ENCODE data around the gene AADAT. TPM values are rescaled to one million over a fixed set of nuclear protein-coding genes. Genes with fewer than 3 reads are reported as not detected.

Gene AADAT
- total and polyA plus RNA-seq, 2 of the 4 experiments (the other 2 are of a cell fraction), result 4.7 to 6.9 TPM

GRCh38 chr4:170017252-170017651, 72.5 kb downstream of the AADAT start:
- Histone ChIP-seq H4K91ac (ENCODE audit: insufficient read depth, low read depth, low read length) (no peak overlapping the region), H4K8ac (ENCODE audit: low read depth in 2 of 2, low read length in 2 of 2) (no peak overlapping the region), H4K5ac (ENCODE audit: low read depth, low read length) (no peak overlapping the region), H2BK20ac (ENCODE audit: low read depth, low read length) (no peak overlapping the region), H2BK120ac (ENCODE audit: low read depth, low read length) (no peak overlapping the region), H3K79me1 (ENCODE audit: low read depth in 1 of 2, low read length in 2 of 2) (no peaks in the 10 kb centered on the region), H4K20me1 (ENCODE audit: insufficient read depth, low read length) (no peaks in the 10 kb centered on the region), H3K23ac (ENCODE audit: low read depth, low read length) (no peak overlapping the region), H3K36me3 (ENCODE audit: control insufficient read depth, insufficient read depth, low read length) (no peaks in the 10 kb centered on the region), H3K27ac (ENCODE audit: insufficient read depth, low read length) (no peak overlapping the region), H3K4me1 (ENCODE audit: control insufficient read depth, insufficient read depth, low read length) (no peaks in the 10 kb centered on the region), H3K14ac (replicated peaks; ENCODE audit: low read depth, low read length) (no peak overlapping the region), H3K56ac (ENCODE audit: extremely low read depth, insufficient read depth, low read length) (no peak overlapping the region), H3K9me3 (ENCODE audit: control insufficient read depth, insufficient read depth, low read length) (no peaks in the 10 kb centered on the region), H3K27me3 (ENCODE audit: control insufficient read depth, insufficient read depth, low read length) (peaks cover 5% of the 10 kb centered on the region), H3K4ac (ENCODE audit: low read depth, low read length) (no peak overlapping the region), H3K4me2 (ENCODE audit: low read depth, low read length) (no peak overlapping the region), H2AFZ (replicated peaks; ENCODE audit: low read length, poor library complexity) (no peak overlapping the region), H2BK15ac (ENCODE audit: low read depth, low read length) (no peak overlapping the region), H3K9ac (ENCODE audit: low read depth, low read length) (no peak overlapping the region), H2AK9ac (replicated peaks; ENCODE audit: low read depth, low read length, poor library complexity) (no peak overlapping the region), H2AK5ac (ENCODE audit: low read depth, low read length) (no peak overlapping the region), H3K9me1 (ENCODE audit: insufficient read depth, low read length) (no peaks in the 10 kb centered on the region), H3K18ac (ENCODE audit: low read depth, low read length) (no peak overlapping the region), H3K4me3 (ENCODE audit: insufficient read depth, low read depth, low read length) (no peak overlapping the region), H2BK5ac (ENCODE audit: low read depth, low read length, poor library complexity, severe bottlenecking) (no peak overlapping the region)
- in situ Hi-C loops (cut with MboI; ENCODE audit: low sequenced_read_pairs), result no loop called here
- TF ChIP-seq RCOR1 (IDR thresholded peaks at IDR 0.05; ENCODE audit: insufficient replicate concordance, low read length) (no peak), USF2 (IDR thresholded peaks at IDR 0.05; ENCODE audit: low read depth, low read length) (no peak), RFX5 (IDR thresholded peaks at IDR 0.05; ENCODE audit: low read depth, low read length) (no peak), CEBPB (IDR thresholded peaks at IDR 0.05; ENCODE audit: low read depth, low read length) (no peak), RAD21 (IDR thresholded peaks at IDR 0.05; ENCODE audit: low read length) (no peak), BHLHE40 (IDR thresholded peaks at IDR 0.05; ENCODE audit: low read depth, low read length) (no peak), MAZ (IDR thresholded peaks at IDR 0.05; ENCODE audit: borderline replicate concordance, low read depth, low read length) (no peak), POLR2A (IDR thresholded peaks at IDR 0.05; ENCODE audit: low read depth, low read length) (no peak), ELK1 (IDR thresholded peaks at IDR 0.05; ENCODE audit: borderline replicate concordance, low read depth, low read length) (no peak)
- ChIA-PET POLR2A (ENCODE audit: unreplicated experiment) (no interaction called here), CTCF (no interaction called here)
- ATAC-seq (ENCODE audit: low read depth), result no peak
- WGBS, 2 experiments (ENCODE audit: extremely low coverage in 2 of 2, insufficient read length in 1 of 2), result no CpG with 5 or more reads among the region's 3 CpGs
- dilution Hi-C loops (cut with HindIII; ENCODE audit: low sequenced_read_pairs, unreplicated experiment), result no loop called here
- no peak for DNase-seq
- intact Hi-C loops (cut with micrococcal nuclease), result no loop called here
- no TSS peak for BruUV-seq (replicated peaks)

Measured in IMR-90 (cell line).